HG03095 (cell line): ENCODE measurements around the gene PLEKHO2.

ENCODE experiments used
- ATAC-seq: cut with Tn5 transposase; IDR thresholded peaks from one replicate; pipeline ENCODE4 v1.9.1; 2021; ENCODE audit warnings: moderate library complexity; ENCODE audit not compliant: unreplicated experiment

Gene PLEKHO2

GRCh38 chr15:64891561-64891960 lies 49.8 kb downstream of the PLEKHO2 start:
- no peak for ATAC-seq

- ATAC-seq: no peak
Measured at GRCh38 chr15:64892847-64893403, 51.2 kb downstream of the PLEKHO2 start.

GRCh38 chr15:64893481-64894394 lies 52.0 kb downstream of the PLEKHO2 start:
- peak; percentile 57 for ATAC-seq

GRCh38 chr15:64894395-64895056 lies 52.8 kb downstream of the PLEKHO2 start:
- ATAC-seq: peak; percentile 26

- ATAC-seq: no peak
Measured at GRCh38 chr15:64895285-64896065, 53.8 kb downstream of the PLEKHO2 start.

- ATAC-seq: no peak
Measured at GRCh38 chr15:64896371-64897069, 54.8 kb downstream of the PLEKHO2 start.

DNA sequence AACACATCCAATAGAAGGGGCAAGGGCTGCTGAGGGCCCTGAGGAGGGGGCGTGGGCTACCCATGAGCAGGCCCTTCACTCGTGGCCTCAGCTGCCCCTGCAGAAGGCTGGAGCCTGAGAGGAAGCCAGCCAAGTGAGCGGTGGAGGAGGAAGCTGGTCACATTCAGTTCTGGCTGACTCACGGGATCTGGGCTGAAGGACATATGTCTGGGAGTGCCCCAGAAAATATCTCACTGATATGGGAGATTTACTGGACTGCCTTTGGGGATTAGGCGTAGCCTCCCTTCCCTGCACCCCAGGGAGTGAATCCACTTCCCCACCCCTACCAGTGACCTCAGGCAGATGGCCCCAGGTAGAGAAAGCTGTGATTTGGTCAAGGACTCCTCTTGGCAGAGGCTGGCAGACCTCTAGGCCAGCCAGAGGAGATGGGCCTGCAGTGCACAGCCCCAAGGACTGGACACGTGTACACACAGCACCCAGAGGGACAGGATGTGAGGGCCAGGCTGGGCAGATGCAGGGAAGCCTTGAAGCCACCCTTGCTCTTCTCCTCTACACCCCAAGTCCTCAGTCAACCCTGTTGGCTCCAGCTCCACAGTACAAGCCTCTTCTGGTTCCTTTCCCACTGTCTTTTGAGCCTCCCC lies 55.8 kb downstream of the PLEKHO2 start:
- ATAC-seq: no peak

GRCh38 chr15:64898406-64898805 lies 56.7 kb downstream of the PLEKHO2 start:
- no peak for ATAC-seq

GRCh38 chr15:64901141-64901540 lies 59.4 kb downstream of the PLEKHO2 start:
- no peak for ATAC-seq

GRCh38 chr15:64901914-64902313 lies 60.2 kb downstream of the PLEKHO2 start:
- no peak for ATAC-seq

DNA sequence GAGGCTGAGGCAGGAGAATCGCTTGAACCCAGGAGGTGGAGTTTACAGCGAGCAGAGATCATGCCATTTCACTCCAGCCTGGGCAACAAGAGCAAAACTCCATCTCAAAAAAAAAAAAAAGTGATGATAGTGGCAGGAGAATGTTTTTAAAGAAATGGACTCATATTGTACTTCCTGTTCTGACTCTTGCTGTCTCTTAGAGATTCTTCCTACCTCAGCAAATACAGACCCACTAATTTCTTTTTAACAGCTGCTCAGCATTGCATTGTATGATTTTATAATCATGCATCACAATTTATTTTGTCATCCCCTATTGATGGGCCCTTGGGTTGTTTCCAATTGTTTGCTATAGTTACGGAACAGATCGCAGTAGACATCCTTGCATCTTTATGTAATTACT lies 61.1 kb downstream of the PLEKHO2 start:
- ATAC-seq: no peak

- ATAC-seq: no peak
Measured at GRCh38 chr15:64903326-64903950, 61.7 kb downstream of the PLEKHO2 start.

- ATAC-seq: no peak
Measured at GRCh38 chr15:64904189-64904588, 62.5 kb downstream of the PLEKHO2 start.

DNA sequence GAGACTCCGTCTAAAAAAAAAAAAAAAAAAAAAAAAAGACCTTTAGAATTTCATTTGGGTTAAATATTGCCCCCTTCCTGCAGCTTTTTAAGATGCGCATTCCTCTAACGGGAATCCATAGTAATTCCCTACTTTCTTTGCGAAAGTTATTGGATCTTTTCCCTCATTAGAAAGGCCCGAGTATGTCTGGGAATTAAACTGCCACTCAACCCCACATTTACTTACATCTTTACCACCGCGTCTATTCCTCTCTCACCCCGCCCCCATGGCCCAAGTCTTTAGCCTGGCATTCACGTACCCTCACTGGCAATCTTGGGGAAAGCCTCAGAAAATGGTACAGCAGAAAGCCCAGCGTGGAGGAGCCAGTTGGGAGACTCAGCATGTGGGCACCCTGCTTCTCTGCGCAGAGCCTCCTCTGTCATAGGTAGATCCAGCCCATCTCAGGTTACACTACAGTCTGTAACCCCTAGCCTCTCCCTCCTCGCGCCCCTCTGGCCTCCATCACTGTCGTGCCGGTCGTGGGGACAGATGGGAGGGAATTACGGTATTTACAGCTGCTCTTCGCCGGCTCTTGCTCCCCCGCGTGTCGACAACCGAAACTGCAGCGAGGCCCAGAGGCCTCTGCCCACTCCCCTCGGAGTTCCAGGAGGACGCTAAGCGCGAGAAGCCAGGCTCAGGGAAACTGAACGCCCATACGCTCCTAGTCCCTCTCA lies 63.6 kb downstream of the PLEKHO2 start:
- no peak for ATAC-seq

- no peak for ATAC-seq
Measured at GRCh38 chr15:64905941-64906340, 64.2 kb downstream of the PLEKHO2 start.

DNA sequence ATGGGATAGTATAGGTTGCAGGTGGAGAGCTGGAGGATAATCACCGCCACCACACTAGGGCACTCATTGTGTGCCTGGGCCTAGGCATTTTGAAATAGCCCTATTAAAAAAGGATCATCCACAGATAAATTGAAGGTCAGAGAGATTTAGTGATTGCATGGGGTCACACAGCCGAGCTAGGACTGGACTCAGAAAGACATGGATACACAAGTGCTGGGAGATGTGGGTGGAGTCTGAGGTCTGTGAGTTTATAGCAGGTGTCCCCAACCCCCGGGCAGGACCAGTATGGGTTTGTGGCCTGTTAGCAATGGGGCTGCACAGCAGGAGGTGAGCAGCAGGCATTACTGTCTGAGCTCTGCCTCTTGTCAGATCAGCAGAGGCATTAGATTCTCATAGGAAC lies 64.7 kb downstream of the PLEKHO2 start:
- ATAC-seq: no peak

- no peak for ATAC-seq
Measured at GRCh38 chr15:64907991-64908390, 66.3 kb downstream of the PLEKHO2 start.

GRCh38 chr15:64909546-64909945 lies 67.8 kb downstream of the PLEKHO2 start:
- no peak for ATAC-seq
